HFFc6 (cell line): ENCODE measurements around the gene ADTRP. TPM values are rescaled to one million over a fixed set of nuclear protein-coding genes. Genes with fewer than 3 reads are reported as not detected.
A peak's percentile ranks its signal among the peaks of the same experiment; 100 is the strongest.

ENCODE experiments used
- DNase-seq: peaks from one replicate; pipeline ENCODE4 v3.0.0-alpha.2; 2018
- H3K27ac Mint-ChIP-seq: 2 replicates; pipeline ENCODE4 v1.8.0; 2020; ENCODE audit warnings: mild to moderate bottlenecking, mixed read lengths
- H3K27me3 Mint-ChIP-seq: 2 replicates; pipeline ENCODE4 v1.8.0; 2021; ENCODE audit warnings: mild to moderate bottlenecking, moderate library complexity, mixed read lengths; ENCODE audit not compliant: insufficient read depth
- H3K36me3 Mint-ChIP-seq: 2 replicates; pipeline ENCODE4 v1.8.0; 2021; ENCODE audit warnings: low read depth, mixed read lengths
- H3K4me1 Mint-ChIP-seq: 2 replicates; pipeline ENCODE4 v1.8.0; 2020; ENCODE audit warnings: low read depth, mixed read lengths
- H3K4me3 Mint-ChIP-seq: 2 replicates; pipeline ENCODE4 v1.8.0; 2020; ENCODE audit warnings: mild to moderate bottlenecking, moderate library complexity, mixed read lengths
- H3K9me3 Mint-ChIP-seq: 2 replicates; pipeline ENCODE4 v1.8.0; 2020; ENCODE audit warnings: mild to moderate bottlenecking, mixed read lengths
- total RNA-seq, 6 experiments: library from RNA; stranded (reverse); fragmentation: NEBNext Ultra II Directional; extraction: Animal tissue kit (Norgen Biotek cat#: 25700); gene quantifications; 2 replicates in 1 of 6; 3 replicates in 5 of 6; pipeline ENCODE4 v1.2.3, GENCODE V29; 2021
- TF ChIP-seq, protein P1 (sequence below): fragments of 200-600 bp; sonication (generic); IDR thresholded peaks from 2 replicates; pipeline ENCODE4 v1.5.0; 2021; ENCODE audit warnings: antibody characterized with exemption, mild to moderate bottlenecking

The ADTRP gene
- total RNA-seq, 6 experiments from 2014 or later = 0.24 to 0.99 (median 0.84) TPM

- no peaks in the 10 kb centered on the region for H3K36me3 Mint-ChIP-seq
- no peaks in the 10 kb centered on the region for H3K9me3 Mint-ChIP-seq
- peaks cover 32% of the 10 kb centered on the region for H3K4me1 Mint-ChIP-seq
- DNase-seq = no peak
- TF ChIP-seq, protein P1, sequence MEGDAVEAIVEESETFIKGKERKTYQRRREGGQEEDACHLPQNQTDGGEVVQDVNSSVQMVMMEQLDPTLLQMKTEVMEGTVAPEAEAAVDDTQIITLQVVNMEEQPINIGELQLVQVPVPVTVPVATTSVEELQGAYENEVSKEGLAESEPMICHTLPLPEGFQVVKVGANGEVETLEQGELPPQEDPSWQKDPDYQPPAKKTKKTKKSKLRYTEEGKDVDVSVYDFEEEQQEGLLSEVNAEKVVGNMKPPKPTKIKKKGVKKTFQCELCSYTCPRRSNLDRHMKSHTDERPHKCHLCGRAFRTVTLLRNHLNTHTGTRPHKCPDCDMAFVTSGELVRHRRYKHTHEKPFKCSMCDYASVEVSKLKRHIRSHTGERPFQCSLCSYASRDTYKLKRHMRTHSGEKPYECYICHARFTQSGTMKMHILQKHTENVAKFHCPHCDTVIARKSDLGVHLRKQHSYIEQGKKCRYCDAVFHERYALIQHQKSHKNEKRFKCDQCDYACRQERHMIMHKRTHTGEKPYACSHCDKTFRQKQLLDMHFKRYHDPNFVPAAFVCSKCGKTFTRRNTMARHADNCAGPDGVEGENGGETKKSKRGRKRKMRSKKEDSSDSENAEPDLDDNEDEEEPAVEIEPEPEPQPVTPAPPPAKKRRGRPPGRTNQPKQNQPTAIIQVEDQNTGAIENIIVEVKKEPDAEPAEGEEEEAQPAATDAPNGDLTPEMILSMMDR = no peak
- no peak overlapping the region for H3K27ac Mint-ChIP-seq
- H3K4me3 Mint-ChIP-seq = no peak overlapping the region
- peaks cover 3% of the 10 kb centered on the region for H3K27me3 Mint-ChIP-seq
These were observed 34.3 kb upstream of the ADTRP start for GRCh38 chr6:11812951-11813350.

GRCh38 chr6:11812439-11812838 lies 33.8 kb upstream of the ADTRP start:
- TF ChIP-seq, protein P1 = no peak
- Mint-ChIP-seq H3K27me3 (peaks cover 3% of the 10 kb centered on the region), H3K4me1 (peaks cover 32% of the 10 kb centered on the region), H3K4me3 (no peak overlapping the region), H3K9me3 (no peaks in the 10 kb centered on the region), H3K36me3 (no peaks in the 10 kb centered on the region), H3K27ac (no peak overlapping the region)
- no peak for DNase-seq

- Mint-ChIP-seq H3K4me1 (peaks cover 32% of the 10 kb centered on the region), H3K27me3 (peaks cover 3% of the 10 kb centered on the region), H3K4me3 (no peak overlapping the region), H3K9me3 (no peaks in the 10 kb centered on the region), H3K27ac (no peak overlapping the region), H3K36me3 (no peaks in the 10 kb centered on the region)
- no peak for DNase-seq
- TF ChIP-seq, protein P1 = no peak
These were observed 33.2 kb upstream of the ADTRP start for GRCh38 chr6:11811644-11812264.

DNA sequence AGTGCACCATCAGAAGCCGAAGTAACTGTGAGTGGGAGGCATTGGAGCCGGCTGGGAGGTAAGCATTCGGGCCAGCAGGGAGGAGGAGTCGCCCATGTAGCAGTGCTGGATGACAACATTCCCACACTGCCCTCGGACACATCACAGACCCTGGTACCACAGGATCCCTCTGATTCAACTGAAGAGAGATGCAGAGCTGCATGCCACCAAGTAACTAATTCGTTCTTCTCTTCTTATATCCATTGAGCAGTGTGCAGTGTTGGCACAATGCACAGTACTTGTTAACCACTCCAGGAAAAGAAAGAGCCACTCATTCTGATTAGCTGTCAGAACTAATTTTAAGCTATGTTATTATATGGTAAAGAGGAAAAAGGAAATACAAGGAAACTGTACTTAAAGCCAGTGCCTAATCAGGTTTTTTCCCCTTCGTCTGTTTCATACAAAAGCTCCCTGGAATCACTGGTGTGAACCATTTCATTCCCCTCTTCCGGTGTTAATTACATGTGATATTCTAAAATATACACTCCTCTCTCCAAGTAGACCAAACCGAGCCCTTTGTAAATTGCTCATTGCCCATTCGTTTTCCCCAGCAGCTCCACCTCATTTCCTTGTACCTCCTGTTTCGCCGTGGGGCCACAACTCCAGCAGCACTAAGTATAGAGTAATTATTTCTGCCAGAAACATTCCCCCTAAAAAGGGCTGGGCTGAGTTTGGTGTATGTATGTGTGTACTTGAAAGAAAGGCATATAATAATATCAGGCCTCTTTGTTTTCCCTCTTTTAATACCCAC lies 32.4 kb upstream of the ADTRP start:
- H3K9me3 Mint-ChIP-seq = no peaks in the 10 kb centered on the region
- TF ChIP-seq, protein P1 = no peak
- H3K36me3 Mint-ChIP-seq = no peaks in the 10 kb centered on the region
- peaks cover 30% of the 10 kb centered on the region for H3K4me1 Mint-ChIP-seq
- no peak overlapping the region for H3K4me3 Mint-ChIP-seq
- DNase-seq = no peak
- H3K27me3 Mint-ChIP-seq = peaks cover 3% of the 10 kb centered on the region
- H3K27ac Mint-ChIP-seq = no peak overlapping the region

- Mint-ChIP-seq H3K27ac (no peak overlapping the region; the same call in 1 of the 2 replicates), H3K27me3 (peaks cover 3% of the 10 kb centered on the region), H3K36me3 (no peaks in the 10 kb centered on the region), H3K4me1 (peaks cover 22% of the 10 kb centered on the region), H3K4me3 (no peak overlapping the region), H3K9me3 (no peaks in the 10 kb centered on the region)
- TF ChIP-seq, protein P1 = no peak
- DNase-seq = peak; percentile 66
These were observed 31.5 kb upstream of the ADTRP start for GRCh38 chr6:11810039-11810541.
